Fibroblast of mammary gland (primary cell): ENCODE results near the gene REXO1.

ENCODE experiments used
- DNase-seq: peaks from one replicate; pipeline ENCODE4 v3.0.0-alpha.2; 2010; ENCODE audit warnings: low read depth
- H3K4me3 ChIP-seq: 2 replicates; pipeline ENCODE4 v1.5.1; 2011; ENCODE audit warnings: low read depth, mild to moderate bottlenecking, low read length, moderate library complexity; ENCODE audit not compliant: control insufficient read depth
- CTCF ChIP-seq: conservative IDR thresholded peaks from 2 replicates; pipeline ENCODE4 v1.5.1; 2011; ENCODE audit warnings: low read depth, low read length, inconsistent platforms; ENCODE audit not compliant: control insufficient read depth, insufficient read depth

The REXO1 gene

DNA sequence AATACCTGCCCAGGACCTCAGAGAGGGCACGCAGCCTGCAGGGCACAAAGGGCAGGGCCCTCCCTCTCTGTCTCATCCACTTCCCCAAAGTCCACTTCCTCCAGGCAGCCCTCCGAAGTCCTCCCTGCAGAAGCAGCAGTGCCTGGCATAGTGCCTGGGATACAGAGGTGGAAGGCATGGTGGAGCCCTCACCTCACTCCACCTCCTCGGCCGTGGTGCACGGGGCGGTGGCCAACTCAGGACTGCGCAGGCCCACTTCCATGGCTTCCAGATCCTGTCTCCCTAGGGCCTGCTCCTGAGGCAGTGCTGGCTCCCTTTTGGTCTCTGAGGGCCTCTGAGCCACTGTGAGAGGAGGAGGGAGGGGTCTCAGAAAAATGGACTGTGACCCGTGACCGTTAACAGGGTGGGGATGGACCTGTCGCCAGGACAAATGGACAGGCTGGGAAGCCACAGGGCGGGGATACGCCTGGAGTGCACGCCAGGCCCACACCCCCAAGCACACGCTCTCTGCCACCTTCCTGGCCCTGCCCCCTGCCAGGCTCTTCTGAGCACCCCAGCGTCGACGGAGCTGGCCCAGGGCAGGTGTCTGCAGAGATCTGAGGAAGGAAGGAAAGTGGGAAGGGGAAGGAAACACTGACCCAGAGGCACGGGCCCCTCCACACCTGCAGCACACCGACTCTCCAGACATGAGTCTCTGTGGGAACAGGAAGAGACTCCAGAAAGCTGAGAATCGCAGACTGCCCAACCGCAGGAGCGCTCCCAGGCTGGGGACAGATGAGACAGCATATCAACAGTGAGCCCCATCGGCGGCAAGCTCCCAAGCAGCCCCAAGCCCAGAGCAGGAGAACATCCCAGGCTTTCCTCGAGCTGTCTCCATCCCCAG lies 8.4 kb downstream of the REXO1 start:
- TF ChIP-seq CTCF = no peak
- no peak for DNase-seq
- no peak overlapping the region for H3K4me3 ChIP-seq

DNA sequence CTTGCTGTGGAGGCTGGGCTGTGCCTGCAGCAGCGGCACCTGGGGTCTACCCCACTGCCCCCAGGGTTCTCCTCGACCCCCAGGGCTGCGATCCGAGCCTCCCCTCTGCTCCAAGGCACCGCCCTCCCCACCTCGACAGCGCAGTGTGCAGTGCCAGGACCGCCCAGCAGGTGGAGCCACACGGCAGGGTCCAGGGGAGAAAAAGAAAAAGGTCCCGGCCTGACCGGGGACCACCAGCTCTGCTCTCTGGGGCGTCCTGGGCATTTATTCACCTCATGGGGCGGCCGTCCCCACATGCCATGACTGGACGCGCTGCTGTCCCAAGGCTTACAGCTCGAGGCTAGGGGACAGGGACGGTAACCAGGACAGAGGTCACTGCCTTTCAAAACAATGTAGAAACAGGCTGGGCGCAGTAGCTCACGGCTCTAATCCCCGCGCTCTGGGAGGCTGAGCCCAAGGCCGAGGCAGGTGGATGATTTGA lies 10.6 kb downstream of the REXO1 start:
- DNase-seq = peak; percentile 30
- TF ChIP-seq CTCF = peak; percentile 83
- H3K4me3 ChIP-seq = no peak overlapping the region

DNA sequence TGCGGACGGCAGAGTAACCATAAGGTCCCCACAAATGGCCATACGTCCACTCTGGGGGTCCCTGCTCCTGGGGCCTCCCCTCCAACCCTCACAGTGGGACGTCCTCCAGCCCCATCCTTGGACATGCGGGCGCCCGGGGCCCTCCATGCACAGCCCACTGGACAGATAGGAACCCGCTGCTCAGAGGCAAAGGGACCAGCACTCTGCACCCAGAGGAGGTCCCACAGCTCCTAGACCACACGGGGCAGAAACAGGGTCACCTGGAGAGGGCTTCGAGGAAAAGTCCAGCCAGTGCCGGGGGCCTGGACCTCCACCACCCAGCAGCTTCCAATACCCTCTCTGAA lies 11.1 kb downstream of the REXO1 start:
- no peak overlapping the region for H3K4me3 ChIP-seq
- no peak for TF ChIP-seq CTCF
- DNase-seq = no peak

- TF ChIP-seq CTCF = no peak
- DNase-seq = no peak
- no peak overlapping the region for H3K4me3 ChIP-seq
Observed at GRCh38 chr19:1836458-1837221, 11.6 kb downstream of the REXO1 start.

DNA sequence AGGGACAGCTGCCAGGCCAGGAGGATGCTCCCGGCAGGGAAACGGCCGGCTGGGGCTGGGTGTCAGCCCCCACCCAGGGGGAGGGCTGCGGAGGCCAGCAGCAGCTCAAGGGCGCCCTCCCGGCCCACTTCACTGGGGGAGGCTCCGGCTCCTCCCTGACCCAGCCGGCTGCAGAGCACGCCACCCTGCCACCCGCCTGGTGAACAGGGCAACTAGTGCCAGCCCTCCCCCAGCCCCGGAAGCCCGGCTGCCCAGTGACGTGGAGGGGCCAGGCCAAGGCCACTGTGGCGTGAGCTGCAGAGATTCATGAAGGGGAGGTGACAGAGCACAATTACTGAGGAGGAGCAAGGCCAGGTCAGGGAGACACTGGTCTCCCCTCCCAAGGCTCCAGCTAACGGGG lies 14.7 kb downstream of the REXO1 start:
- DNase-seq = no peak
- no peak overlapping the region for H3K4me3 ChIP-seq
- TF ChIP-seq CTCF = no peak

GRCh38 chr19:1832046-1832663 lies 16.1 kb downstream of the REXO1 start:
- DNase-seq = no peak
- no peak for TF ChIP-seq CTCF
- H3K4me3 ChIP-seq = no peak overlapping the region
